ENCODE results near the gene ISL1.

GRCh38 chr5:51414516-51414915 is 31.3 kb downstream of the ISL1 start:
- TF ChIP-seq CTCF (IDR thresholded peaks at IDR 0.05) (no peak), EZH2phosphoT487 (IDR thresholded peaks at IDR 0.05) (no peak), EZH2 (IDR thresholded peaks at IDR 0.05) (no peak)

All from neural progenitor cell (in vitro differentiated cells).